ENCODE measurements around the gene HTR6.

Gene HTR6

DNA sequence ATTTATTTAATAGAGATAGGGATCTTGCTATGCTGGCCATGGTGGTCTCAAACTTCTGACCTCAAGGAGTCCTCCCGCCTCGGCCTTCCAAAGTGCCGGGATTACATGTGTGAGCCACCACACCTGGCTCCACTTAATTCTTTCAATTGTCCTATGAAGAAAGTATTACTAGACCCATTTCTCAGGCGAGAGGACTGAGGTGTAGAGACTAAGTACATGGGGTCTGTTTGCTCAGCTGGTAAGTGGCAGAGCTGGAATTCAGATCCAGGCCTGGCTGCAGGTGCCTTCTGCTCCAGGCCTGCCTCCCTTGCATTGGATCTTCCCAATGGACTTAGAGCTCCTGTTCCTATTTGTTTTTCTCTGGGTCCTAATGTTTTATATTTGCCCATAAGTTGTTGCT lies 55.5 kb downstream of the HTR6 start:
- no peak for DNase-seq (ENCODE audit: low read depth, low spot score)

DNA sequence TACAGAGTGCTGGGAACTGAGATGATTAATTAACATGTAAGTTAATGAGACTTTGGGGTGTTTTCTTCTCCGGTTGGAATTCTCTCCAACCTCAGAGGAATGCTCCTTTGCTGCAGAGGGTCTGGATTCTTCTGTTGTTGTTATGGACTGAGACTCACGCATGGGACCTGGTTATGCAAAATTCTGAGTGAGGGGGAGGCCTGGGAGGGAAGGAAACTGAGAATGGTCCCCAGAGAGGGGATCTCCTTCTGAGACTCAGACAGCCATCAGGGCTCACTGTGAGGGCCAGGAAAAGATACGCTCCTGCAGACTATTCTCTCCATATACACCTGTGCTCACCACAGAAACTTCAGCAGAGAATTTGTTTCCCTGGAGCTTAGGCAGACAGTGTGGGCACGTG lies 56.3 kb downstream of the HTR6 start:
- DNase-seq (ENCODE audit: low read depth, low spot score) = no peak

DNA sequence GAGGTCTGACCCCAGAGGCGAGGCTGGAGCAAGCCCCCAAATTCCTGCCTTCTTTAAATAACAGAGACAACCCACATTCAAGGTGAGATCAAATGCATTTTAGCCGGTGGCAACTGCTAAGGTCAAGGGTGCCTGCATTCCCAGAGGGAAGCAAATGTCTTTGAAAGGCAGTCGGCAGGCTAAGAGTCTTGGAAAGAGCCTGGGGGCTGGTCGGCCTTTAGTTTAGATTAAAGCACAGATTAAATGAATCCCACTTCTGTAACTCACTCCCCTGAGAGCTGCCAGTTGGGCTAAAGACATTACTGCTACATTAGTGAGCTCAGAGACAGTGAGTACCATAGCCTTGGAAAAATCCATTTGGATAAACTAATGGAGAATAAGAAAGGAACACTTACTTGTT lies 59.2 kb downstream of the HTR6 start:
- no peak for DNase-seq (ENCODE audit: low read depth, low spot score)

DNA sequence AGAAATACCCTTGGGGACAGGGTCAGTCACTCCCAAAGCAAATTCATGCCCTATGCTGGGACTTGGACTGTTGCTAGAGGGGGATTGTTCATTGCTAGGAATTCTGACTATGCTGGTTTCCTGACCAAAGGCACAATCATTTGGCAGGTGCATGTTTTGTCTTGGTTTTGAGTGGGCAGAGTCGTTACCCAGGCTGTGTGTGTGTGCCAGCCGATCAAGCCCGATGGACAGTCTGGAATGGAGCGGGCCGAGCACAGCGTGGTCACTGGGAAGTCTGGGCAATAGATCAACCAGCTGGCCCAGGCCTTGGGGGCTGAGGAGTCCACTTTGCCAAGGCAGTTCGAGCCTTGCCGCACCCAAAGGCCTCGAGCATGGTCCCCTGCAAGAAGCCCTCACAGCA lies 60.9 kb downstream of the HTR6 start:
- DNase-seq (ENCODE audit: low read depth, low spot score) = no peak

DNA sequence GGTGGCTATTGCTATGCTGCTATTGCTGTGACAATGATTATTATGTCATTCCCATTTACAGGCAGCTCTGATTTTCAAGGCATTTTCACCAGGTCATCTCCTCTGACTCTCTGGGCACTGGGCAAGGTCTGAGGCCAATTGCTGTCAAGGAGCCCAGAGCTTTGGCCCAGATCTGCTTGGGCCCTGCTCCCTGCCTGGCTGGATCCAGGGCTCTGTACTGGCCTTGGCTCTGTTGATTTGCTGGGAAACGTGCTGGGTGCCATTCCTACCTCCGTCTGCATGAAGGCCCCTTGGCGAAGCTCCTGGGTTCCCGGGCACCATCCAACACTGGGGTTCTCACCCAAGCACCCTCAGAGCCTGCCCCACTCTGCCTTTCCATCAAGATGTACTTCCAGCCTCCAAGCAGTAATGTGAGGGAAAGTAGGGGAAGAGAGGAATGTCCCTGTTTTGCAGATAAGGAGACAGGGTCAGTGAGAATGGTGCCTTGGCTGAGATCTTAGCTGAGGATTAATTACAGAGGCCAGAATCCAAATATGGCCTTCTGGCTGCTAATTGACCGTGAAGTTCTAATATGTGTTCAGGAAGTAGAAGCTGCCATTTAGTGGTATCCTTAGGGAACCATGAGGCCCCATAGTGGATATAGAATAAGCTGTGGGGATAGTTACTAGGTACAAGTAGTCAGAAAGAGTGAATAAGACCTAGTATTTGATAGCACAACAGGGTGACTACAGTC lies 63.9 kb downstream of the HTR6 start:
- no peak for DNase-seq (ENCODE audit: low read depth, low spot score)

DNA sequence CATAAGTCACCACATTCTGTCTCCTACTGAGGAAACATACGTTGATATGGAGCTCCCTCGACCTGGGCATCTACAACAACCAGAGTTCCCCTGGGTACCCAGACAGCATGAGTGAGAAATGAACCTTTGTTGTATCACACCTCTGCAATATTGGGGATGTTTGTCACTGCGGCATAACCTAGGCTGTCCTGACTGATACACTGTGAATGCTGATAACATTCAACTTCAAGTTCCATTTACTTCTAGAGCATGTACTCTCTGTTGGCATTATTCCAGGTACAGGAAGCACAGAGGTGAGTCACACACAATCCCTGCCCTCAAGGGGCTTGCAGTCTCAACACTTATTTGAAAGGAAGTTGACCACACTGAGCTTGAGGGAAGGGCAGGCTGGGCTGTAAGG lies 65.6 kb downstream of the HTR6 start:
- no peak for DNase-seq (ENCODE audit: low read depth, low spot score)

Data from smooth muscle cell of the brain vasculature (primary cell).